ENCODE measurements around the gene MAB21L4. TPM values are rescaled to one million over a fixed set of nuclear protein-coding genes. Genes with fewer than 3 reads are reported as not detected.

The MAB21L4 gene
- total RNA-seq, 2 donors from 2014 or later = 1.1 to 3.5 TPM

DNA sequence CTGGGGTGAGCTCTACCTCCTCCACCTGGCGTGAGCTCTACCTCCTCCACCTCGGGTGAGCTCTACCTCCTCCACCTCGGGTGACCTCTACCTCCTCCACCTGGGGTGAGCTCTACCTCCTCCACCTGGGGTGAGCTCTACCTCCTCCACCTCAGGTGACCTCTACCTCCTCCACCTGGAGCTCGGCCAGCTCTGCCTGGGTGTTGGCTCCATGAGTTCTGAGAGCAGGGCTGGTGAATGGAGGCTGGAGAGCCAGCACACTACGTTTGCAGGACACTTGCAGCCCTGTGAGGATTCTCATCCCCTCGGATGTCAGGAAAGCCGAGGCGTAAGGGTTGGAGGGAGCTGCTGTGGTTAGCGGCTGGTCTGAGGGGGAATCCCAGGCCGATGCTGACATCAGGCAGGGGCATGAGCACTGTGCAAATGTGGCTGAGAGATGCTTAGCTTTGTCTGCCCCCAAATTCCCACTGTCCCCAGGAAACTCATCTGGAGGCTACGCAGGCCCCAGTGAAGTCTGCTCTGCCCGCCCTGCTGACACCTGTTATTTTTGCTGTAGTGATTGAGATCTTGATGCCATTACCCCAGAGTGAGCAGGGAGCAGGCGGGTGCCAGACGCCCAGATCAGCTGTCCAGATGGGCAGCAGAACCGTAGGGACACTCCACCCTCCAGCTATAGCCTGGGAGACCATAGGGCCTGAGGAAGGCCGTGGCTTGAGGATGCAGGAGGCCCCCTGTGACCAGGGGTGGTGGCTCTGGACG lies 13.4 kb upstream of the MAB21L4 start:
- 90% methylated on average over 17 of the region's 17 CpGs for WGBS
- Histone ChIP-seq H3K9me3 (no peaks in the 10 kb centered on the region), H3K36me3 (no peaks in the 10 kb centered on the region), H3K4me3 (no peak overlapping the region), H3K27ac (no peak overlapping the region), H3K27me3 (replicated peaks; ENCODE audit: insufficient read depth) (no peaks in the 10 kb centered on the region), H3K4me1 (replicated peaks) (no peaks in the 10 kb centered on the region)
- intact Hi-C loops (cut with DNase I) = no loop called here
- DNase-seq (ENCODE audit: low spot score) = no peak
- TF ChIP-seq, protein P1, sequence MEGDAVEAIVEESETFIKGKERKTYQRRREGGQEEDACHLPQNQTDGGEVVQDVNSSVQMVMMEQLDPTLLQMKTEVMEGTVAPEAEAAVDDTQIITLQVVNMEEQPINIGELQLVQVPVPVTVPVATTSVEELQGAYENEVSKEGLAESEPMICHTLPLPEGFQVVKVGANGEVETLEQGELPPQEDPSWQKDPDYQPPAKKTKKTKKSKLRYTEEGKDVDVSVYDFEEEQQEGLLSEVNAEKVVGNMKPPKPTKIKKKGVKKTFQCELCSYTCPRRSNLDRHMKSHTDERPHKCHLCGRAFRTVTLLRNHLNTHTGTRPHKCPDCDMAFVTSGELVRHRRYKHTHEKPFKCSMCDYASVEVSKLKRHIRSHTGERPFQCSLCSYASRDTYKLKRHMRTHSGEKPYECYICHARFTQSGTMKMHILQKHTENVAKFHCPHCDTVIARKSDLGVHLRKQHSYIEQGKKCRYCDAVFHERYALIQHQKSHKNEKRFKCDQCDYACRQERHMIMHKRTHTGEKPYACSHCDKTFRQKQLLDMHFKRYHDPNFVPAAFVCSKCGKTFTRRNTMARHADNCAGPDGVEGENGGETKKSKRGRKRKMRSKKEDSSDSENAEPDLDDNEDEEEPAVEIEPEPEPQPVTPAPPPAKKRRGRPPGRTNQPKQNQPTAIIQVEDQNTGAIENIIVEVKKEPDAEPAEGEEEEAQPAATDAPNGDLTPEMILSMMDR (IDR thresholded peaks at IDR 0.05) = no peak
- no peak for TF ChIP-seq POLR2AphosphoS5 (IDR thresholded peaks at IDR 0.05)
- TF ChIP-seq POLR2A (IDR thresholded peaks at IDR 0.05) = no peak

GRCh38 chr2:240906911-240907590 lies 11.1 kb upstream of the MAB21L4 start:
- Histone ChIP-seq H3K4me3 (no peak overlapping the region), H3K4me1 (replicated peaks) (no peaks in the 10 kb centered on the region), H3K27me3 (replicated peaks; ENCODE audit: insufficient read depth) (no peaks in the 10 kb centered on the region), H3K27ac (no peak overlapping the region), H3K36me3 (no peaks in the 10 kb centered on the region), H3K9me3 (no peaks in the 10 kb centered on the region)
- DNase-seq (ENCODE audit: low spot score) = no peak
- TF ChIP-seq POLR2AphosphoS5 (IDR thresholded peaks at IDR 0.05) (no peak), POLR2A (IDR thresholded peaks at IDR 0.05) (no peak)
- TF ChIP-seq, protein P1 (IDR thresholded peaks at IDR 0.05) = no peak
- 47% methylated on average over 22 of the region's 22 CpGs for WGBS
- intact Hi-C loops (cut with DNase I) = no loop called here

DNA sequence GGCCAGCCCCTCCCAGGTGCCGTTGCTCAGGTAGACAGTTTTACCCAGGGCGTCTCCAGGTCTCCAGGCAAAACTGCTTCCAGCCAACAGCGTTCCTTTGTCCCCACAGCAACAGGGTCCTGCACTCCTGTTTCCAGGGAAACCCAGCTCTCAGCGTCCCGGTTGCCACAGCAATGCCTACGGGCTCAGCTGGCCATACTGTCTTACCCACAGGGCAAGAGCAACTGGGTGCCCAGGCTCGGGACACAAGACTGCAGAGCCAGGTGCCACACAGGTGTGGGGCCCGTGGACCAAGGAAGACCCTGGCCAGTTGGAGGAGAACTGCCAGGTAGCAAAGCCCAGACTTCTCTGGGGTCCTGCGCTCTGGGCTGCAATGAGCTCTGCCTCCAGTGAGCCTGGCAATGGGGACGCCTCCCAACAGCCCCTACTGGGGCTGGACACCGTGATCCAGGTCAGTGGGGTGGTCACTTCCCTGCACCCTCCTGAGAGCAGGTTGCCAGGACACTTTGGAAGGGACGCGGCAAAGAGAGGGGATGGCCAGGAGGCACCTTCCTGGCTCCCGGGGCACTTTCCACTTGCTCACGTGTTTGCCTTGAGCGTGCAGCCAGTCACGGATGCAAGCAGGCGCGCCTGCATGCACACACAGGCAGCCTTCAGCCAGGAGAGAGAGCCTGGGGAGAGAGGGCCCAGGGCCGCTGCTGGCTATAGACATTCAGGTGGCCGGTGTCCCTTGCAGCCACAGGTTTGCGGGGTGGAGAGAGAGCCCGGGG lies 10.4 kb upstream of the MAB21L4 start, which contains the start of gene CROCC2:
CROCC2 (plus strand) TSS at position 196 of the 770 bp plus-strand sequence; CDS start at position 374, 178 bp downstream.
- Histone ChIP-seq H3K27ac (no peak within 1 kb of the TSS), H3K27me3 (replicated peaks; ENCODE audit: insufficient read depth) (no peaks in the 10 kb centered on the region), H3K36me3 (no peaks in the 10 kb centered on the region), H3K4me3 (no peak within 1 kb of the TSS), H3K9me3 (no peaks in the 10 kb centered on the region), H3K4me1 (replicated peaks) (no peaks in the 10 kb centered on the region)
- intact Hi-C loops (cut with DNase I) = no loop called here
- 32% methylated on average over 23 of the region's 23 CpGs for WGBS
- DNase-seq (ENCODE audit: low spot score) = no peak
- TF ChIP-seq, protein P1 (IDR thresholded peaks at IDR 0.05) = no peak
- TF ChIP-seq POLR2A (IDR thresholded peaks at IDR 0.05) (no peak), POLR2AphosphoS5 (IDR thresholded peaks at IDR 0.05) (no peak)

- TF ChIP-seq POLR2A (IDR thresholded peaks at IDR 0.05) (no peak), POLR2AphosphoS5 (IDR thresholded peaks at IDR 0.05) (no peak)
- TF ChIP-seq, protein P1 (IDR thresholded peaks at IDR 0.05) = no peak
- DNase-seq (ENCODE audit: low spot score) = no peak
- no peak overlapping the region for H3K4me3 ChIP-seq
- no peak overlapping the region for H3K27ac ChIP-seq
- WGBS = 47% methylated on average over 11 of the region's 13 CpGs
- intact Hi-C loops (cut with DNase I) = no loop called here
- H3K4me1 ChIP-seq (replicated peaks) = no peaks in the 10 kb centered on the region
- no peaks in the 10 kb centered on the region for H3K9me3 ChIP-seq
- H3K36me3 ChIP-seq = no peaks in the 10 kb centered on the region
- no peaks in the 10 kb centered on the region for H3K27me3 ChIP-seq (replicated peaks; ENCODE audit: insufficient read depth)
Measured at GRCh38 chr2:240905176-240905781, 9.3 kb upstream of the MAB21L4 start.

All from prostate gland (tissue), 2 donors.